GM19099 (cell line): Measurements from ENCODE around the gene ZNF350.

ENCODE experiments used
- POLR2A ChIP-seq: IDR thresholded peaks from 3 replicates; pipeline ENCODE4 v1.6.1; 2011; ENCODE audit warnings: low read depth; ENCODE audit not compliant: insufficient read length; ENCODE audit errors: extremely low read depth

ZNF350 gene

DNA sequence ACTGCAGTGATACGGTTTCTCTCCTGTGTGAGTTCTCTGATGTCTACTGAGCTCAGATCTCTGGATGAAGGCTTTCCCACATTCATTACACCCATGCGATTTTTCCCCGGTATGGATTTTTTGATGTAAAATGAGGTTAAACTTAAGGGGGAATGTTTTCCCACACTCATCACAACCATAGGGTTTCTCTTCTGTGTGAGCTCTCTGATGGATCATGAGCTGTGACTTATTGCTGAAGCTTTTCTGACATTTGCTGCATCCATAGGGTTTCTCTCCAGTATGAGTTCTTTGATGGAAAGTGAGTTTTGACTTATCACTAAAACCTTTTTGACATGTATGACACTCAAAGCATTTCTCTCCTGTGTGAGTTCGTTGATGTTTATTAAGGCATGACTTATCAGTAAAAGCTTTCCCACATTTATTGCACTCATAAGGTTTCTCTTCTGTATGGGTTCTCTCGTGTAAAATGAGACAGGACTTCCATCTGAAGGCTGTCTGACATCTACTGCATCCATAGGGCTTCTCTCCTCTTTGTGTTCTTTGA is 71.2 kb downstream of the ZNF350 start:
- TF ChIP-seq POLR2A = no peak
